Measurements from ENCODE around the gene DAZAP1.

DAZAP1 gene

DNA sequence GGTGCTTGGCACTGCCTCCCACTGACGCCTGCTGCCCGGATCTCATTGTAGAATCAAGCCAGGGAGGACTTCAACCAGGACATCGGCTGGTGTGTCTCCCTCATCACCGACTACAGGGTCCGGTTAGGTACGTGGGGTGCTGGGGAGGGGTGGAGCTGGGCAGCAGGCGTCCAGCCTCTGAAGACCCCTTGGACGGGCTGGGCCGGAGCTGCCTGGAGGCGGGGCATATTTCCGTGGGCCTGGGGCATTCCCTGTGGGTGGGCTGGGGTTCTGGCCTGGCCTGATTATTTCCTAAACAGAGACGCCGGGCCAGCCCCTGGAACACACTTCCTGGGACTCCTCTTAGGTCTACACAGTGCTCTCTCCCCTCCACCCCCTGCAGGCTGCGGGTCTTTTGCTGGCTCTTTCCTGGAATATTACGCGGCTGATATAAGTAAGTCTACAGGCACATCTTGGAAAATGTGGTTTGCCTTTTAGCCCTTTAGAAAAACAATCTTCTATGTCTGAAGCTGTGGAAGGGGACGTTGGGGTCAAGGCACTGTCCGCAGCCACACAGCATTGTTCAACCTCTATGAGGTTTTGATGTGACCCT lies 38.1 kb upstream of the DAZAP1 start:
- ChIA-PET POLR2A (interaction anchor here (0.6 kb wide), 1 partner anchor 13 kb away, joined by 3 read pairs; no protein-coding TSS in a partner anchor), CTCF (no interaction called here)
- no peak for TF ChIP-seq ZNF384 (IDR thresholded peaks at IDR 0.05)

DNA sequence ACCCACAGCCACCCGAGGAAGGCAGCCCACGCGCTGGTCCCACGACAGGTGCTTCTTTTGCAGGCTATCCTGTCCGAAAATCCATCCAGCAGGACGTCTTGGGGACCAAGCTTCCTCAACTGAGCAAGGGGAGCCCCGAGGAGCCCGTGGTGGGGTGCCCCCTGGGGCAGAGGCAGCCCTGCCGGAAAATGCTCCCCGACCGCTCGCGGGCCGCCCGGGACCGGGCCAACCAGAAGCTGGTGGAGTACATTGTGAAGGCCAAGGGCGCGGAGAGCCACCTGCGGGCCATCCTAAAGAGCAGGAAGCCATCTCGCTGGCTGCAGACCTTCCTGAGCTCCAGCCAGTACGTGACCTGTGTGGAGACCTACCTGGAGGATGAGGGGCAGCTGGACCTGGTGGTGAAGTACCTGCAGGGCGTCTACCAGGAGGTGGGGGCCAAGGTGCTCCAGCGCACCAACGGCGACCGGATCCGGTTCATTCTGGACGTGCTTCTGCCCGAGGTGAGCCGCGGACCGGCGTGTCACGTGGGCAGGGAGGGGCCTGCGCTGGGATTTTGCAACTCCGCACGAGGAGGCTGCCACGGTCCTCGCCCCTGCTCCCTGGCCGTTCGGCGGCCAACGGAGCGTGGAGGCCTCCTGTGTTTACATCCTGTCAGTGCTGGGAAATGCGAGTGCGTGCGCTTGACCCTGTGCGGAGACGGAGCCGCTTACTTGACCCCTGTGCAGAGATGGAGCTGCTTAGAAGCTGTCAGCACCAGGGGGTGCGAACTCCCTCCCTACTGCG lies 36.6 kb upstream of the DAZAP1 start:
- no peak for DNase-seq (ENCODE audit: extremely low spot score)
- ChIA-PET CTCF (interaction anchor here (0.6 kb wide), 1 partner anchor 127 kb away, joined by 3 read pairs; no protein-coding TSS in a partner anchor), POLR2A (interaction anchor here (1.1 kb wide), 1 partner anchor 102 kb away, joined by 3 read pairs; no protein-coding TSS in a partner anchor)
- TF ChIP-seq ELF4 (IDR thresholded peaks at IDR 0.05) (no peak), FOXM1 (IDR thresholded peaks at IDR 0.05; ENCODE audit: borderline replicate concordance) (no peak), SUZ12 (IDR thresholded peaks at IDR 0.05) (no peak), ZNF384 (IDR thresholded peaks at IDR 0.05) (no peak), HDGF (IDR thresholded peaks at IDR 0.05; ENCODE audit: borderline replicate concordance) (no peak), NFRKB (IDR thresholded peaks at IDR 0.05) (no peak), SP1 (IDR thresholded peaks at IDR 0.05) (no peak), FOXK2 (IDR thresholded peaks at IDR 0.05) (no peak), CTBP1 (IDR thresholded peaks at IDR 0.05; ENCODE audit: borderline replicate concordance) (no peak), FOXA1 (IDR thresholded peaks at IDR 0.05) (no peak), ARNT (IDR thresholded peaks at IDR 0.05) (no peak), BHLHE40 (IDR thresholded peaks at IDR 0.05; ENCODE audit: borderline replicate concordance) (no peak), LEF1 (IDR thresholded peaks at IDR 0.05; ENCODE audit: borderline replicate concordance) (no peak), TARDBP (IDR thresholded peaks at IDR 0.05) (no peak), L3MBTL2 (conservative IDR thresholded peaks at IDR 0.05) (no peak)
- TF ChIP-seq, protein P1, sequence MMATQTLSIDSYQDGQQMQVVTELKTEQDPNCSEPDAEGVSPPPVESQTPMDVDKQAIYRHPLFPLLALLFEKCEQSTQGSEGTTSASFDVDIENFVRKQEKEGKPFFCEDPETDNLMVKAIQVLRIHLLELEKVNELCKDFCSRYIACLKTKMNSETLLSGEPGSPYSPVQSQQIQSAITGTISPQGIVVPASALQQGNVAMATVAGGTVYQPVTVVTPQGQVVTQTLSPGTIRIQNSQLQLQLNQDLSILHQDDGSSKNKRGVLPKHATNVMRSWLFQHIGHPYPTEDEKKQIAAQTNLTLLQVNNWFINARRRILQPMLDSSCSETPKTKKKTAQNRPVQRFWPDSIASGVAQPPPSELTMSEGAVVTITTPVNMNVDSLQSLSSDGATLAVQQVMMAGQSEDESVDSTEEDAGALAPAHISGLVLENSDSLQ (IDR thresholded peaks at IDR 0.05), result no peak

More for the DNA sequence above, 38.1 kb upstream of the DAZAP1 start:
- DNase-seq (ENCODE audit: extremely low spot score), result no peak

GRCh38 chr19:1373042-1373533 lies 34.3 kb upstream of the DAZAP1 start:
- ChIA-PET CTCF (interaction anchor here (0.6 to 1.2 kb wide), 2 partner anchors 19 to 128 kb away, joined by 3 read pairs; a partner anchor contains a TSS), POLR2A (interaction anchor here (2.1 kb wide), 1 partner anchor 104 kb away, joined by 6 read pairs; the partner anchor contains the start of gene CIRBP)
- no peak for TF ChIP-seq ZNF384 (IDR thresholded peaks at IDR 0.05)
- TF ChIP-seq, protein P1 (IDR thresholded peaks at IDR 0.05), result no peak
- no peak for TF ChIP-seq FOXA1 (IDR thresholded peaks at IDR 0.05)
- no peak for TF ChIP-seq CTBP1 (IDR thresholded peaks at IDR 0.05; ENCODE audit: borderline replicate concordance)
- no peak for TF ChIP-seq SP1 (IDR thresholded peaks at IDR 0.05)
- no peak for TF ChIP-seq ARNT (IDR thresholded peaks at IDR 0.05)
- TF ChIP-seq ELF4 (IDR thresholded peaks at IDR 0.05), result no peak
- TF ChIP-seq HDGF (IDR thresholded peaks at IDR 0.05; ENCODE audit: borderline replicate concordance), result no peak
- no peak for TF ChIP-seq TARDBP (IDR thresholded peaks at IDR 0.05)
- no peak for TF ChIP-seq FOXK2 (IDR thresholded peaks at IDR 0.05)
- no peak for TF ChIP-seq L3MBTL2 (conservative IDR thresholded peaks at IDR 0.05)
- no peak for TF ChIP-seq FOXM1 (IDR thresholded peaks at IDR 0.05; ENCODE audit: borderline replicate concordance)
- no peak for TF ChIP-seq NFRKB (IDR thresholded peaks at IDR 0.05)
- no peak for DNase-seq (ENCODE audit: extremely low spot score)

DNA sequence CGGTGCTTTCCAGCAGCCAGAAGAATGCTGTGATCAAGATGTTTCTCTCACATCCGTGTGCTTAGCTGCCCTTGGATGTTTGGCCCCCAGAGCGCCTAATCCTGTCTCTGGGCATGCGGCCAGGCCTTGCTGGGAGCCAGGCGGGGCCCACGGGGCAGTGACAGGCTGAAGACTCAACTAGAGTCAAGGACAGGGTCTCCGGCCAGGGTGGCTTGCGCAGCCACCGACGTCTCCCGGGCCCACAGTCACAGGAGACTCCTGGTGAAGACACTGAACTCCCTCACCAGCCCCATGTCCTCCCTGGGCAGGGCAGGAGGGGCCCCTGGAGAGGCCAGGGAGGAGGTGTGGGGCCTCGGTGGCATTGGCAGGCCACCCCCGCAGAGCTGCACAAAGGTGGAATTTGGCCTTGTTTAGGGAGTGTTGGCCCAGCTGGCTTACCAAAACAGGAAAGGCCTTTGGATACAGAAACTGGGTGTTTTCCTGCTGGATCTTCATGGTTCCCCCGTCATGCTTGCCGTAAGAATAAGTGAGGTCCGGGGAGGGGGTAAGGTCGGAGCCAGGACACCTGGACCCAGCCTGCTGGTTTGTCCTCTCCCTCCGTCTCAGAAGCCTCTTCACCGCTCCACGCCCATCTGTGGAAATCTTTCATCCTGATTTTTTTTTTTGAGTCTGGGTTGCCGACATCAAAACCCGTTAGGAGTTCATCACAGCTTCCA lies 33.7 kb upstream of the DAZAP1 start:
- TF ChIP-seq FOXA1 (IDR thresholded peaks at IDR 0.05) (no peak), L3MBTL2 (conservative IDR thresholded peaks at IDR 0.05) (no peak), ARNT (IDR thresholded peaks at IDR 0.05) (no peak), LEF1 (IDR thresholded peaks at IDR 0.05; ENCODE audit: borderline replicate concordance) (no peak), HDGF (IDR thresholded peaks at IDR 0.05; ENCODE audit: borderline replicate concordance) (no peak), ZNF384 (IDR thresholded peaks at IDR 0.05) (no peak), SUZ12 (IDR thresholded peaks at IDR 0.05) (no peak), BHLHE40 (IDR thresholded peaks at IDR 0.05; ENCODE audit: borderline replicate concordance) (no peak), CTBP1 (IDR thresholded peaks at IDR 0.05; ENCODE audit: borderline replicate concordance) (no peak), TARDBP (IDR thresholded peaks at IDR 0.05) (no peak), SP1 (IDR thresholded peaks at IDR 0.05) (no peak), FOXM1 (IDR thresholded peaks at IDR 0.05; ENCODE audit: borderline replicate concordance) (no peak), ELF4 (IDR thresholded peaks at IDR 0.05) (no peak)
- TF ChIP-seq, protein P1 (IDR thresholded peaks at IDR 0.05), result no peak
- POLR2A ChIA-PET, result interaction anchor here (2.1 kb wide), 1 partner anchor 105 kb away, joined by 6 read pairs; the partner anchor contains the start of gene CIRBP
- CTCF ChIA-PET, result no interaction called here
- DNase-seq (ENCODE audit: extremely low spot score), result no peak

DNA sequence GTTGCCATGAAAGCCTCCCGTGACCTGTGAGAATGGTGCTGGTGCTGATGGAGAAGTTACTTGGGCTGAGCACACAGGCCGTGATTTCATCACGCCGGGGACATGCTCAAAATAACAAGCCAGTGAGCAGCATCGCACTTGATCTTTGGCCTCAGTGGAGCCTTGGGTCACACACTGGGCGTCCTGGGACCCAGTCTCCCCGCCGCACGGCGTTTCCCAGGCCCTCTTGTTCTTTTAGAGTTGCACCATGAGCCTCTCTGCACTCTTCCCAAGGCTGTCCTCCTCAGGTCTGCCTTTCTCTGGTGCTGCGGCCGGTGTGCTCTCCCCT lies 33.2 kb upstream of the DAZAP1 start:
- no peak for TF ChIP-seq L3MBTL2 (conservative IDR thresholded peaks at IDR 0.05)
- no peak for TF ChIP-seq CTBP1 (IDR thresholded peaks at IDR 0.05; ENCODE audit: borderline replicate concordance)
- TF ChIP-seq, protein P1 (IDR thresholded peaks at IDR 0.05), result no peak
- TF ChIP-seq TARDBP (IDR thresholded peaks at IDR 0.05), result no peak
- TF ChIP-seq LEF1 (IDR thresholded peaks at IDR 0.05; ENCODE audit: borderline replicate concordance), result no peak
- no peak for TF ChIP-seq FOXA1 (IDR thresholded peaks at IDR 0.05)
- TF ChIP-seq ZNF384 (IDR thresholded peaks at IDR 0.05), result no peak
- no peak for TF ChIP-seq ELF4 (IDR thresholded peaks at IDR 0.05)
- POLR2A ChIA-PET, result interaction anchor here (2.1 kb wide), 1 partner anchor 105 kb away, joined by 6 read pairs; the partner anchor contains the start of gene CIRBP
- no peak for DNase-seq (ENCODE audit: extremely low spot score)
- CTCF ChIA-PET, result no interaction called here

Data from HEK293T (cell line).